Fibroblast of pulmonary artery (primary cell): ENCODE data around the gene GDPGP1.

ENCODE experiments used
- DNase-seq: peaks from one replicate; pipeline ENCODE4 v3.0.0-alpha.2; 2010; ENCODE audit warnings: low read depth
- H3K4me3 ChIP-seq: replicated peaks from 2 replicates; pipeline ENCODE4 v1.5.1; 2011; ENCODE audit warnings: low read depth, mild to moderate bottlenecking, control low read depth, low read length, moderate library complexity
- CTCF ChIP-seq: IDR thresholded peaks from 2 replicates; pipeline ENCODE4 v1.5.1; 2011; ENCODE audit warnings: mild to moderate bottlenecking, control low read depth, low read length, inconsistent platforms; ENCODE audit errors: missing control alignments

The GDPGP1 gene

GRCh38 chr15:90212221-90213098 is 21.5 kb upstream of the GDPGP1 start:
- H3K4me3 ChIP-seq, result no peak overlapping the region
- DNase-seq, result no peak
- no peak for TF ChIP-seq CTCF

- no peak for TF ChIP-seq CTCF
- DNase-seq, result no peak
- H3K4me3 ChIP-seq, result no peak overlapping the region
Observed at GRCh38 chr15:90213122-90213817, 20.7 kb upstream of the GDPGP1 start.

GRCh38 chr15:90213818-90214204 is 20.2 kb upstream of the GDPGP1 start:
- no peak for TF ChIP-seq CTCF
- no peak overlapping the region for H3K4me3 ChIP-seq
- no peak for DNase-seq

- no peak for DNase-seq
- TF ChIP-seq CTCF, result peak; percentile 34
- no peak overlapping the region for H3K4me3 ChIP-seq
Observed at GRCh38 chr15:90214553-90215196, 19.3 kb upstream of the GDPGP1 start.

- no peak for DNase-seq
- no peak for TF ChIP-seq CTCF
- H3K4me3 ChIP-seq, result no peak overlapping the region
Observed at GRCh38 chr15:90217671-90218394, 16.2 kb upstream of the GDPGP1 start.

GRCh38 chr15:90219421-90220141 is 14.4 kb upstream of the GDPGP1 start:
- H3K4me3 ChIP-seq, result no peak overlapping the region
- peak; percentile 54 for TF ChIP-seq CTCF
- DNase-seq, result no peak
